Body of pancreas (tissue), 4 donors: ENCODE data around the gene ADRB2. TPM values are rescaled to one million over a fixed set of nuclear protein-coding genes. Genes with fewer than 3 reads are reported as not detected.
A peak's percentile ranks its signal among the peaks of the same experiment; 100 is the strongest.
"Not testable (repeated sequence)": the region's sequence is repeated elsewhere in the genome, so short reads cannot be mapped to it uniquely, and the experiment has no call there.

Experiments used
- ATAC-seq: fragments of 150-250 bp; one replicate; pipeline ENCODE4 v1.9.1; 2016
- DNase-seq, 4 donors: peaks; one replicate each; pipeline ENCODE4 v3.0.0-alpha.2; 2019
- H3K27ac ChIP-seq, 4 donors: fragments of 200-600 bp; sonication (generic); 1 replicate in 3 of 4; 2 replicates in 1 of 4; pipeline versions ENCODE4 v1.5.1 to v1.6.1; 2016 to 2019; ENCODE audit warnings: mild to moderate bottlenecking in 1 of 4, mixed read lengths in 1 of 4, moderate library complexity in 1 of 4
- H3K27me3 ChIP-seq, 2 donors: fragments of 200-600 bp; sonication (generic); one replicate each; pipeline ENCODE4 v1.6.0; 2016; ENCODE audit warnings: mild to moderate bottlenecking in 1 of 2
- H3K36me3 ChIP-seq, 2 donors: fragments of 200-600 bp; sonication (generic); replicated peaks in 1 of 2; 2 replicates each; pipeline ENCODE4 v1.5.1; 2016; ENCODE audit warnings: low read depth in 2 of 2; ENCODE audit not compliant: insufficient read depth in 1 of 2
- H3K4me1 ChIP-seq: fragments of 200-600 bp; sonication (generic); one replicate; pipeline ENCODE4 v1.6.0; 2016
- H3K4me3 ChIP-seq, 2 donors: fragments of 200-600 bp; sonication (generic); 1 replicate in 1 of 2; 2 replicates in 1 of 2; pipeline ENCODE4 v1.5.1; 2016 to 2019
- H3K9me3 ChIP-seq, 3 donors: fragments of 200-600 bp; sonication (generic); 1 replicate in 2 of 3; 2 replicates in 1 of 3; pipeline ENCODE4 v1.5.1; 2016
- POLR2A ChIP-seq, 3 donors: fragments of 450-650 bp; IDR thresholded peaks; one replicate each; pipeline ENCODE4 v1.6.1; 2016; ENCODE audit warnings: antibody characterized with exemption in 3 of 3, mild to moderate bottlenecking in 2 of 3
- WGBS, 2 donors: methylation state at CpG; one replicate each; pipeline ENCODE4 v1.1.5; 2017; 5-methylcytosine and 5-hydroxymethylcytosine counted together
- intact Hi-C: fragments of 100-400 bp; cut with DNase I; formaldehyde crosslinking; loops from one replicate; pipeline ENCODE4 v1.15.1; 2023
- total RNA-seq, 2 donors: library from RNA; depleted of rRNA; stranded (reverse); fragments of >200 nt; gene quantifications; one replicate each; pipeline ENCODE4 v1.1.0, GENCODE V29; 2016
- TF ChIP-seq, protein P1 (sequence below), 7 experiments: fragments of 450-650 bp in 4 of 7; fragments of 200-600 bp in 3 of 7; sonication (generic) in 3 of 7; IDR thresholded peaks; one replicate each; pipeline ENCODE4 v1.5.1; 2016 to 2019; ENCODE audit warnings: antibody characterized with exemption in 7 of 7

Gene ADRB2
- total RNA-seq, 2 donors from 2014 or later = 1.6 to 4.6 TPM

DNA sequence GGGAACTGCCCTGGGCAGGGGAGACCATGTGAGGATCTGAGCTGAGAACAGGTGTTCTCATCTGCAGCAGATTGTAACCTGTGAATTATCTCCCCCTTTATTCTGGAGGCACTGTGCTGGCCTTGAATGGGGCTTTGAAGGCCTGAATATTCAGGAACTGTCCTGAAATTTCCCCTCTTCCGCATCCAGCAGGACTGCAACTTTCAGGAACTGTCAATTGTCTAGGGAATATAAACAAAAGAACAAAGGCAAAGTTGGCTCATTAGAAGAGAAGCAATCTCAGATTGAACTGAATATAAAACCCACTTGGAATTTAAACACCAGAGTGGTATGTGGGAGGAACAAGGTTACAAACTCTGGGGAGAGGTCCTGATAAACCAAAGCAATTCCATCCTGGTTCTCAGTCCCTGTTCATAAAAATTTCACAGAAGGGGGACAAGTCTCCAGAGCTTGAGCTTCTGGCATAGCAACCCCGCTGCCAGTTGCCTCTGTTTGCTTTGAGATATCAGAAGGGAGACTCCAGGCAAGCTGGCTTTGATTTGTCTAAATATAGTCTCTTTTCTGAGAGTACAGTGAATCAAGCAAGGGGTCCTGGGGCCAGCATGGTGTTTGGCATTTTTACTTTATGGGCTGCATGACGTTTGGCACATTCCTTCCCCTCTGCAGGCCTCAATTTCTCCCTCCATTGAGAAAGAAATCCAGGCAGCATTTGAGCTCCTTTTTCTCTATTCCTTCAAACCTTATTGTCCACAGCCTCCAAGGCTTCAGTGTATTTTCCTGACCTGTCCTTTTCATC, 47.5 kb downstream of the ADRB2 start:
- H3K4me3 ChIP-seq = no peak overlapping the region
- no peaks in the 10 kb centered on the region for H3K27me3 ChIP-seq
- H3K27ac ChIP-seq = no peak overlapping the region
- ATAC-seq (no peak), DNase-seq (peak in 1 of 4 donors; percentile 20)
- WGBS, 2 donors = 22 to 37% methylated on average over 3 of the region's 3 CpGs
- intact Hi-C loops = no loop called here
- no peaks in the 10 kb centered on the region for H3K9me3 ChIP-seq
- H3K4me1 ChIP-seq = peaks cover 8% of the 10 kb centered on the region
- no peak for TF ChIP-seq POLR2A (IDR thresholded peaks at IDR 0.05)
- TF ChIP-seq, protein P1, sequence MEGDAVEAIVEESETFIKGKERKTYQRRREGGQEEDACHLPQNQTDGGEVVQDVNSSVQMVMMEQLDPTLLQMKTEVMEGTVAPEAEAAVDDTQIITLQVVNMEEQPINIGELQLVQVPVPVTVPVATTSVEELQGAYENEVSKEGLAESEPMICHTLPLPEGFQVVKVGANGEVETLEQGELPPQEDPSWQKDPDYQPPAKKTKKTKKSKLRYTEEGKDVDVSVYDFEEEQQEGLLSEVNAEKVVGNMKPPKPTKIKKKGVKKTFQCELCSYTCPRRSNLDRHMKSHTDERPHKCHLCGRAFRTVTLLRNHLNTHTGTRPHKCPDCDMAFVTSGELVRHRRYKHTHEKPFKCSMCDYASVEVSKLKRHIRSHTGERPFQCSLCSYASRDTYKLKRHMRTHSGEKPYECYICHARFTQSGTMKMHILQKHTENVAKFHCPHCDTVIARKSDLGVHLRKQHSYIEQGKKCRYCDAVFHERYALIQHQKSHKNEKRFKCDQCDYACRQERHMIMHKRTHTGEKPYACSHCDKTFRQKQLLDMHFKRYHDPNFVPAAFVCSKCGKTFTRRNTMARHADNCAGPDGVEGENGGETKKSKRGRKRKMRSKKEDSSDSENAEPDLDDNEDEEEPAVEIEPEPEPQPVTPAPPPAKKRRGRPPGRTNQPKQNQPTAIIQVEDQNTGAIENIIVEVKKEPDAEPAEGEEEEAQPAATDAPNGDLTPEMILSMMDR (IDR thresholded peaks at IDR 0.05) = no peak
- H3K36me3 ChIP-seq = no peaks in the 10 kb centered on the region

DNA sequence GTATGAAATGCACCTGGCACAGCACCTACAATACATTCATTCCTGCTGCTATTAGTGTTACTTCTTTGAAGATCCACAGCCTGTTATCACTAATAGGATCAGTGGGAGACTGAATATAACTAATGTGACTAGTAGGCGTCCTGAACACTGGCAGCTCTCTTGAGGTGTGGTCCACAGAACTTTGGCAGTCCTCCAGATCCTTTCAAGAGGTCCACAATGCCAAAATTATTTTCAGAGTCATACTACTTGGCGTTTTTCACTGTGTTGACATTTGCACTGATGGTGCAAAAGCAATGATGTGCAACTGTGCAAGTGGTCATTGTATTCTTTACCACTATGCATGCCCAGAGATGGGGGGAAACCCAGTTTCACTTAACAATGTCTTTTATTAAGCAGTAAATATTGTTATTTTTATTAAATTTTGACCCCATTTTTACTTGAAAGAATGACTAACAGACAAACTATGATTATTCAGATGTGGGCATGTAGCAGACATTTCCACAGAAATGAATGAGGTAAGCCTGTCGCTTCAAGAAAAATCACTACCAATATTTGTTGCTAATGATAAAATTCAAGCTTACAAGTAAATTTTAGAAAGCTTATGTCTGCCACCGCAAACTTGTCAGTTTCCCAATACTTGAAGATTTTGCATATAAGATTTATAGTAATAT, 48.9 kb downstream of the ADRB2 start:
- no peaks in the 10 kb centered on the region for H3K27me3 ChIP-seq
- TF ChIP-seq, protein P1 (IDR thresholded peaks at IDR 0.05) = no peak
- TF ChIP-seq POLR2A (IDR thresholded peaks at IDR 0.05) = no peak
- ATAC-seq (no peak), DNase-seq (no peak)
- intact Hi-C loops = no loop called here
- H3K4me1 ChIP-seq = peaks cover 8% of the 10 kb centered on the region
- H3K27ac ChIP-seq = no peak overlapping the region
- no peak overlapping the region for H3K4me3 ChIP-seq
- H3K36me3 ChIP-seq = no peaks in the 10 kb centered on the region
- H3K9me3 ChIP-seq = no peaks in the 10 kb centered on the region
- 54 to 79% methylated on average over 4 of the region's 4 CpGs for WGBS, 2 donors

DNA sequence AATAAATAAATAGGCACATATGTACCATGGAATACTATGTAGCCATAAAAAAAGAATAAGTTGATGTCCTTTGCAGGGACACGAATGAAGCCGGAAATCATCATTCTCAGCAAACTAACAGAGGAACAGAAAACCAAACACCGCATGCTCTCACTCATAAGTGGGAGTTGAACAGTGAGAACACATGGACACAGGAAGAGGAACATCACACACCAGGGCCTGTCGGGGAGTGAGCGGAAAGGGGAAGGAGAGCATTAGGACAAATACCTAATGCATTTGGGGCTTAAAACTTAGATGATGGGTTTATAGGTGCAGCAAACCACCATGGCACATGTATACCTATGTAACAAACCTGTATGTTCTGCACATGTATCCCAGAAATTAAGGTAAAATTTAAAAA, 51.0 kb downstream of the ADRB2 start:
- H3K36me3 ChIP-seq, H3K27me3 ChIP-seq, H3K4me1 ChIP-seq, H3K4me3 ChIP-seq, H3K27ac ChIP-seq, intact Hi-C loops, DNase-seq, ATAC-seq, H3K9me3 ChIP-seq: not testable (repeated sequence)
- WGBS, 2 donors = 91 to 95% methylated on average over 5 of the region's 5 CpGs

Other genes with a start within 250 kb of the ADRB2 start
- gene HTR4, start 172.1 kb upstream of the ADRB2 start, total RNA-seq = not detected
- 1 to 10 TPM in 1 of 2 donors, under 1 TPM in 1; 0.33 to 8.6 TPM for gene SH3TC2, start 236.5 kb downstream of the ADRB2 start, total RNA-seq